GM18519 (cell line): ENCODE results near the gene INSYN2A.

Experiments used
- ATAC-seq: cut with Tn5 transposase; IDR thresholded peaks from one replicate; pipeline ENCODE4 v1.9.1; 2021; ENCODE audit warnings: mild to moderate bottlenecking, moderate library complexity; ENCODE audit not compliant: unreplicated experiment, low FRiP score

INSYN2A gene, protein sequence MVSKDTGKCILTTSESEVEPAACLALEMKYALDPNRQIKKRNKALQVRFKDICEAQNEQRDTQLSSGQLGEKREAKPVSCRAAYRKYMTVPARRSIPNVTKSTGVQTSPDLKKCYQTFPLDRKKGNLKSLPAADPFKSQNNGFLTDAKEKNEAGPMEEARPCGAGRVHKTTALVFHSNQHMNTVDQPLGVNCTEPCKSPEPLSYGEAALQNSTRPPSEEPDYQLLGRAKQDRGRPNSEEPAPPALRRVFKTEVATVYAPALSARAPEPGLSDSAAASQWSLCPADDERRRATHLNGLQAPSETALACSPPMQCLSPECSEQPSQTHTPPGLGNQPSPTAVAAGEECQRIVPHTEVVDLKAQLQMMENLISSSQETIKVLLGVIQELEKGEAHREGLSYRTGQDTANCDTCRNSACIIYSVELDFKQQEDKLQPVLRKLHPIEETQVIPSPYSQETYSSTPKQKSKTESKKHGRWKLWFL

DNA sequence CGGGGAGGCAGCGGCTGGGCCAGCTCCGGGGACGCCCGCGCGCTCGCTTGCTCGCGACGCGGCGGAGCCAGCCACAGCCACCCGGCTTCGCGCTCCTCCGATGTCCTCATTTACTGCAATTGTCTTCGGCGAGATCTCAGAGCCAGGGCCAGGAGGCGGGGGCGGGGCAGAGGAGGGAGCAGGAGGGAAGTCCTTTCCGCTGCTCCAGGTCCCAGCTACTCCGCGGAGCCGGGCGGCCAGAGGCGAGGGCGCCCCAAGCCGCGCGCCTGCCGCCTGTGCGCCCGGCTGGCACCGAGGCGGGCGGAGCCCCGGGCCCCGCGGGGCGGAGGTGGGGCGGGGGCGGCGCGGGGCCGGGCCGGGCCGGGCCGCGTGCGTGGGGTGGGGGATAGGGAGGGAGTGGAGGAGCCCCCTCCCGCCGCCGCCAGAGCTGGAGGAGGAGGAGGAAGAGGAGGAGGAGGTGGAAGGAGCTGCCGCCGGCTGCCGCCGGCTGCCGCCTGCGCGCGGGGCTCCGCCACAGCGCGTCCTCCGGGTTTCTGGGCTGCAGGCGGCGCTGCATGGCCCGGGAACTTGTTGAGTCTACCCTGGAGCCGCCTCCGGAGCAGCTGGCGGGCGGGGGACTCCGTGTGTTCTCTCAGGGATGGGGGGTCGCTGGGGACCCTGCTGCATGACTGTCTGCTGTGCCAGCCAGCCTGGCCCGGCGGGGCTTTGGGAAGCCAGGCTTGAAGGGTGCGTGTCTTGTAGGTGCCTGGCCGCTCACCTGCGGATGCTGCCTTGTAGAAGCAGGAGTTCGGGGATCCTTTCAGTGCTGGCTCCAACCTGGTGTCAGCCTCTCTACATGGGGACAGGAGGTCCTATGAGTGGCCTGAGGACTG lies at the start of gene INSYN2A:
TSS of gene INSYN2A (minus strand) at position 310 of the 872 bp plus-strand sequence. CDS start 20,196 bp downstream, outside the sequence.
- ATAC-seq: no peak

DNA sequence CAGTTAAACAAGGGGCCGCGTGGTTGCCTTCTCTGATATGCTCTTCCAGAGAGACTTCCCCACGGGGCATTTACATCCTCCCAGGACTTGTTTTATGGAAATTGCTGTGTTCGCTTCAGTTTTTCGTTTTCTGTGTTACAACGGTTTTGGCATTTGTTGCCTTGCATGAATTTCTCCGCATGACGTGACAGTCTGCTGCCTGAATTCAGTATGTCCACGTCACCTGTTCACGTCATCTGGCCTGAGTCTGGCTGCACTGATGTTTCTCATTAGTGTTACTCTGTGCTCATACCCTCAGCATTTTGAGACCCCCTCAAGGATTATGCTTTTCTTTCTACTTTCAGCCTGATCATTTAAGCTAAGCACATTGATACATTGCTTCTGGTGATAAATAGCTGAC lies 49.1 kb upstream of the INSYN2A start:
- ATAC-seq: no peak

DNA sequence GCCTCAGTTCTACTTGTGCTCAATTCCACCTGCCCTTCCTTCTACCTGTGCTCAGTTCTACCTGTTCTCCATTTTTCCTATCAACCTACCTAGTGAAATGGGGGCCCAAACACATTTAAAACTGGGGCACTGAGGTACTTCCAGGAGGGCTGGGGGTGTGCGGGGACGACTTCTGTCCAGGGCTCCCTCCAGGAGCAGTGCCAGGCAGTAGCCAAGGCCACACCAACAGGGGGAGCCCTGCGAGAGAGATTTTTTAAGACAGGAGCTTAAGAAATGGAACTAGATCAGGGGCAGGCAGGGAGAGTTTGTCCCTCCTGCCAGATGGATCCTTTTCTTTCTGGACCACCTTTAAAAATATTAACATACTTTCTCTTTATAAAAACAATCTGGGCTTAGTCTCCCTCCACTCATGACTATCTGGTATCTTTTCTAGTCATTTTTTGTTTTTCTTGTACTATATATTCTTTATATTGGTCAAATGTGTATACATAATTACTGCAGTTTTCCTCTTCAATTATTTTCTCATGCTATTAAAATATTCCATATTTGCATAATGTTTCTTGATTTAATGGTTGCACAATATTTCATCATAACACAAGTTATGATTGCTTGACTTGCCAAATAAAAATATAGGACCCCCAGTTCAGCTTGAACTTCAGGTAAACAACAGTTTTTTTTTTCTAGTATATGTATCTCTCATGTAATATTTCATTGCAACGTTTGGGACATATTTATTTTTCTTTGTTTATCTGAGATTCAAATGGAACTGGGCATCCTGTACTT lies 47.3 kb upstream of the INSYN2A start:
- no peak for ATAC-seq

DNA sequence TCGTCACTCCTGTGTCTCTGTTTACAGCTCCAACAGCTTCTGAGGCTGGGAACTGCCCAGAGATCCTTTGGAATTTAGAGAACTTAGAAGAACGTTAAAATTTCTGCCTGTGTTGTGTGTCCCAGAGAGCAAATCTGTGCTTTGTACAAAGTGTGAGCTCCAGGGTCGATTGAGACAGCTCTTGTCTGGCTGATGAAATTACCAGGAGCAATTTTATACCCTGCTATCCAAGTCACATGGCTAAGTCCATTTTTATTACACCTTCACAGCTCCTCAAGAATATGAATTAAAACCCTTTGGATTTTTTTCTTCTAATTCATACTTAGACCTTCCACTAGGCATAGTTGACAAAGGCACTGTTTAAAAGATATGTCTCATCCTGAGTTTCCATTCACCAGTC lies 46.5 kb upstream of the INSYN2A start:
- no peak for ATAC-seq

DNA sequence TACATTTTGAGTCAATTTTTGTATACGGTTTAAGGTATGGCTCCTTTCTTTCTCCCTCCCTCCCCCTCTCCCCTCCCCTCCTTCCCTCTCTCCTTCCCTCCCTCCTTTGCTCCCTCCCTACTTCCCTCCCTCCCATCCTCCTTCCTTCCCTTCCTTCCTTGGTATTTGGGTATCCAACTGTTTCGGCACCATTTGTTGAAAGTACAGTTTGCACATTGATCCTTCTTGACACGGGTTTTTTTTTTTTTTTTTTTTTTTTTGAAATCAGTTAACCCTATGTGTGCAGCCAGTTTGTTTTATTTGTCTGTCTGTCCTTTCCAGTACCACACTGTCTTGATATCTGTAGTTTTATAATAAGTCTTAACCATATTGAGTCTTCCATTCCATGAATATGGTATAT lies 39.9 kb upstream of the INSYN2A start:
- ATAC-seq: no peak

DNA sequence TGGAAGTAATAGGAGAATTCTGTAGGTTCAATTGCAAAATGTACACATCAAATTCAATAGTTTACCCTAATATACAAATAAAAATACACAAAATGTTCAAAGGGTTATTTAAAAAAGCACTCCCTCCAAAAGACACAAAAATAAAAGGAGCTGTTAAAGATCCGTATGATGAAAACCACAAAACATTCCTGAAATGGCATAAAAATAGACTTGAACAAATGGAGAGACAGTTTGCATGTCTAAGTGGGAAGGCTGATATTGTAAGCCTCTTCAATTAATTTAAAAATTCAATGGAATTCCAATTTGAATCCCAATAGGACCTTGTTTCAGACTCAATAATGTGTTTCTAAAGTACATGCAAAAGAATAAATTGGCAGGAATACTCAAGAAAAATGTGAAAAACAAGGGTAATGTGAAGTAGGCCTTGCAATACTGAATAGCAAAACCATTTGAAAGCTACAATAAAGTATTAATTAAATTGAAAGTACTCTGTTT lies 38.0 kb upstream of the INSYN2A start:
- ATAC-seq: no peak

DNA sequence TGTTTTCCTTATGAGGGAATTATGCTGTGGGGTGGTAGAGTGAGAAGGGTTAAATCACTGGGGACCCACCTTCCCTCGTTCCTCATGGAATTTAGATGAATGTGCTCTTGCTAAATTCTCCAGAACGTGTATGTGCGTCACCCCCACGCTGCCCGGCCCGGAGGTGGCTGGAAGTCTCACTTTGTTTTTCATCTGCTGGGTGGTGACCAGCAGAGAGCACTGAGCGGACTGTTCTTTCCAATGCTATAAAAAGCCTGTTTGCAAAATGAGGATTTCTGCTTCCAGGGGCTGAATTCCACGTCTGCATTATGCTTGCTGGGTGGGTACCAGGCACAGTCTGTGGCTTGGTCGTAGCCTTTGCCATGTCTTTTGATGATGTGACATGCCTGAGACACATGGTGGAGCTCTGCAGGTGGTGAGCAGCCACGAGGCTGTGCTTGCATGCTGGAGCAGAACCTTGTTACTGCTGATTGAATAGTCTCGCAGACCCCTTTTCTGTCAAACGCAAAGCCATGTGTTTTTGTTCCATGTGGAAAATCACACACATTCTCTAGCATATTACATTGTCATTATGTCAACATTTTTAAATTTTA lies 31.9 kb upstream of the INSYN2A start:
- no peak for ATAC-seq

DNA sequence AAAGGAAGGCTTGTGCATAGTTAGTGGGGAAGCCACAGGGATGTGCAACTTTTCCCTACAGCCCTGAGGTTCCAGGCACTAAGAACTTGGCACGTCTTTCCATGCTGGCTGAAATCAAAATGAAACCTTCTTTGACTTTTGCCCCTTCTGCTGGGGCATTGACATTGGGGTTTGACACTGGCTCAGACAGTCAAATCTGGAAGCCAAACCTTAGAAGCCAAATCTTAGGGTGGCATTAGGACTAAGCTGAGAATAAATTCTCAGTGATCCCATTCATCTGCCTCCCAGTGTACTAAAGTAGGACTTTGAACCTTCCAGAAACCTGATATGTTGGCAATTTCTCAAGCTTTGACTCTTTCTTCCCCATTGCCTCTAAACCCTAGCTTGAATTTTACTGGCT lies 31.3 kb upstream of the INSYN2A start:
- ATAC-seq: no peak

DNA sequence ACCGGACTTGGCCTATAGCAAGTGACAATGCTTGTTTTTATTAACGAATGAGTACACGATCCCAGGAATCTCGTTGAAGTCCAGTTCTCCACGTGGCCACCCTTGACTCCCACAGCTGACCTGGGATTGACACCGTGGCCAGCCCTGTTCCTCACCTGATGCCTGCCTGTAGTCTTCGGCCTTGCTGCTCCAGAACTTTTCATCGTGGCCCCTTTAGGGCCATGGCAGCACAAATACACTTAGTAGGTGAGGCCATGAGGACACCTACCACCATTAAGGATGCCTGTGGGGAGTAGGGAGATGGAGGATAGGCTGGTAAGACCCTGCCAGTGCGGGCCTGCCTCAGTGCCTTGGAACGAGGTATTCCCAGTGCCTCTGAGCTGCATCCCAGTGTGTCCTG lies 30.6 kb upstream of the INSYN2A start:
- ATAC-seq: no peak

DNA sequence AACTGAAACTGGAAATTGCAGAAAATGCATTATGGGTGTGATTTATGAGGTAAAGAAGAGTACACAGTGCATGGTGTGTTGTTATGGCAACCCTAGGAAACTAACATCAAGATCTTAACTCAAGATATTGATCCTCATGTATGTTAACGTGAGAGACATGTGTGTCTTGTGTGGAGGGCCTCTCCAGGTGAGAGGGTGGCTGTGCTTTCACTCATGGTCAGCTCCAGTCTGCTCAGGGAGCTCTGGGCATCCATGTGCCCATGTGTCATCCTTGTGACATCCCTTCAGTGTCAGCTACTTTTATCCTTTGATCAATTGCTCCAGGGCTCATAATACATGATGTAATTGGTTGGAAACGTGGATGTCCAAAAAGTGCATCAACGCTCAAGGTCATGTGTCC lies 24.9 kb upstream of the INSYN2A start:
- no peak for ATAC-seq

DNA sequence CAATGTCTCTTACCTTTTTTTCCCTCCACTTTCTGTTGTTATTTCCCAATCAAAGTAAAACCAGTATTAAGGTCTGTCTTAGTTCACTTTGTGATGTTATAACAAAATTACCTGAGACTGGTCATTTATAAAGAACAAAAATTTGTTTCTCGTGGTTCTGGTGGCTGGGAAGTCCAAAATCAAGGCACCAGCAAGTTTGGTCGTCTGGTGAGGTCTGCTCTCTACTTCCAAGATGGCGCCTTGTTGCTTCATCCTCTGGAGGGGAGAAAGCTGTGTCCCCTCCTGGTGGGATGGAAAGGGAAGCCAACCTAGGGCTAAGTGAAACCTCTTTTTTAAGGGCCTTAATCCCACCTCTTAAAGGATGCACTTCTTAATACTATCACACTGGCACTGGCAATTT lies 22.3 kb upstream of the INSYN2A start:
- ATAC-seq: no peak

DNA sequence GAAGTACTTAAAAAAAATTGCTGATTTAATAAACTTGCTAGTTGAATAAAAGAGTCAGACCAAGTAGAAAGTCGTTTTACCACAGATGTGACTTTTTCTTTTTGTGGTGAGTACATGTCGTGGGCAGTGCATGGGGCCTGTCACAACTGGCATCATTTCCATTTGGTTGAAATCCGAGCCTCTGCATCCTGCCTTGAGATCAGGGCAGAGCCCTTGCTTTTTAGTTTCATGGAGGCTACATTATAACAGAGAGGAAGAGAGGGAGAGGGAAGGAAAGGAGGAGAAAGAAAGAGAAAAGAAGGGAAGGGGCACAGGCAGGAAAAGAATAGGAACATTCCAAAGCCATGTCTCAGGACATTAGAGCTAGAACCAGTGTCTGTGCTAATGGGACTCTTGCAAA lies 20.4 kb upstream of the INSYN2A start:
- ATAC-seq: no peak

DNA sequence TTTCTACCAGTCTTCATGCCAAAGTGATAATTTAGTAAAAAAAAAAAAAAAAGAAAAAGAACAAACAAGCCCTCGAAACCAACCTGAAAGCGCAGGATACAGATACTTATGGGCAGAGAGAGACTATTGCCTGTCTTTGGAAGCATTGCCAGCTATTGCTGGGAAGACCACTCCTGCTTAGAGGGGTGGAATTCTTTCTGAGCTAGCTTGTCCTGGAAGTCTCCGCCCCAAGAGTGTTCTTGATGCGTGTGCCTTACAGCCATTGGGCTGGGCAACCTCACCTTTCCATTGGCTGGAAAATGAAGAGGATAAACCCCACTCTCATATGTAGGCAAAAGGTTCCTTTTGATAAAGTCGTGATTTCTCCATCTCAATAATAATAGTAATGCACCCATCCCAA lies 19.9 kb upstream of the INSYN2A start:
- no peak for ATAC-seq

DNA sequence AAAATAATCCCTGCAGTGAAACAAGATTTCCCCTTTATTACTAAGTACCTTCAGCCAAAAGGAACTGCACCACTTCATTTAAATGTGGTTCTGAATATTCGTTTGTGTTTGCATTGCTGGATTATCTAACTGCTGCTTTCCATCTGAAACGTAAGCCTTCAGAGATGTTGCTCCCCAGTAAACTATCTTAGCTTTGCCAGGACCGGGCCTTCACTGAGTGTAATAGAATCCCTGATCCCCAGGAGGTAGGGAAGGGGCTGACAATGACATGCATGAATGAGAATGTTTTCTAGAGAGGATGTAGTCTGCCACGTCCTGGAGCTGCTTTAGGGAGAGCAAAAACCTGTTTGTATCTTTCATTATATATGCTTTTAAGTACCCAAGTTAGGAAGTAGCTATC lies 19.5 kb upstream of the INSYN2A start:
- ATAC-seq: no peak

DNA sequence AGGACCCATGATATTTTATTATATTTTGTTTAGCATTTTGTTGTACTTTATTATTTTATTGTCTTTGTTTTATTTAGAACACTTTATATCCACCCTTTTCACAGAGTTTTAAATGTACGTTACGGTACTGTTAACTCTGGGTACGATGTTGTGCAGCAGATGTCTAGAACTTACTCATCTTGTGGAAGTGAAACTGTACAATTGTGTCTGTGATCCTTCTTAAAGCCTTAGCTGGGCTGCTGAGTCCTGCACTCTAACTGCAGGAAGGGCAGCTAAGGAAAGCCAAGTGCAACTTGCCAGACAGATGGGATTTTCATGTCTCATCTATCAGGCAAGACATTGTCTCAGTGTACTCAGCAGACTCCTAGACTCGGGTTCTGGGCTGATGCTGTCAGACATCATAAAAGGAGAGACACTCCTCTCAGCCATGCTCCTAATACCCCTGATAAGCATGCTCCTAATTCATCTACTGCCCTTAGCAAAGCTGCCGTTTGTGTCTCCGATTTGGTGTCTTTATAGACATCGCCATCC lies 14.6 kb upstream of the INSYN2A start:
- ATAC-seq: no peak

DNA sequence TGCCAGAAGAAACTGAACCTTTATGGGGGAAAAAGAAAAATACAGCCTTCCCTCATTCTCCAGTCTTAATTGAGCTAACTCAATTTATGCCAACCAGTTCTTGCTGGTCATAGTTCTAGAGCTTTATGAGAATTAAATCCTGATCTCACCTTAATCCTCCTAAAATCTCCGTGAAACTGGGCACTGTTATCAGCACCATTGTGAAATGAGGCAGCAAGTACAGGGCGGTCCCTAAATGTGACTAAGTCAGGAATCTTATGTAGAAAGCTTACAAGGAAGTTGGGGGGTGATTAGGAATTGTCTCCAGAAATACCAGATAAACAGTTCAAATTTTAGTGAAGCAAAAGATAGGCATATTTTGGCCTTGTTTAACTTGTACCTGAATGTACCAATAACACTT lies 10.7 kb upstream of the INSYN2A start:
- ATAC-seq: no peak

DNA sequence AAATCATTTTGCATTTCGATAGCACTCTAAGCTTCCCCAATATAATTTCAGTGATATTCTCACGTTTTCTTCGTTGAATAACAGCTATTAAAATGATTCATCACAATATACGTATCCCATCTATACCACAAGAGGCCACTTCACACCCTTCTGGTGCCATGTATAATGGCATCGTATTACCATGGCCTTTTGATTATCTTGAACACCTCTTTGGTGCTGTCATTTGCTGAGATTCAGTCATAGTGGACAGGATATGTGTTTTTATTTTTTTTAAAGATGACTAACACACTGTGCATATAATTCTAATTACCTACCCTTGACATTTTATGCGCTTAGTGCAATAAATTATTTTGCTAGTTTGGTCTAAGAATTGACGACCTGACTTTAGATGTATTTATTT lies 6.7 kb upstream of the INSYN2A start:
- no peak for ATAC-seq

DNA sequence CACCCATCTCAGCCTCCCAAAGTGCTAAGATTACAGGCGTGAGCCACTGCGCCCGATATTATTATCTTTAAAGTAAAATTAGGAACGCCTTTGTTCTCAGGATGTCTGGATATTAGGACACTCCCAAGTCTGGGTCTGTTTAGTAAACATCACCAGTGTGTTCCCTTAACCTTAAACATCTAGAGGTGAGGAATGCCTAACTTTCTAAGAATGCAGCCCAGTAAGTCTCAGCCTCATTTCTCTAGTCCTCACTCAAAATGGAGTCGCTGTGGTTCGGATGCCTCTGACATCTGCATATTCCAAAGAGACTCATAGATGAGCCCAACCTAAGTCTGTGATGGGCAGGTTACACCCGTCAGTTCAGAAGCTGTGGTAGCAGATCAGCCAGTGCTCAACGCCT lies 4.3 kb upstream of the INSYN2A start:
- ATAC-seq: no peak

DNA sequence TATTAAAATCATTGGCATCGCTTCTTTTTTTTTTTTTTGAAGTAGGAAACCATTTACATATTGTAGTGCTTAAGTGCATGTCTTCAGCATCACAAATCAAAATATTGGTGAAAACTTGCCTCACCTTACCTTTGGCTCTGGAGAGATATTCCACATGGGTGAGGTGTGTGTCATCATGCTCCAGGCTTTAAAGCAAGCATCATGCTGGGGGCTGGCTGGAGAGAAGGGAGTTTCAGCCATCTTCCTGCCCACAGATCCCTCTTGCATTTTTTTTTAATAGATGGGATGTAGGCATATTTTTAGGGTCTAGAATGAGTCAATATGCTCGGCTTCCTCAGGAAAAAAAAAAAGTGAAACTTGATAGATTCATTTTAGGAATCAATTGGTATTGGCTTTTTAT lies 2.3 kb upstream of the INSYN2A start:
- ATAC-seq: no peak

DNA sequence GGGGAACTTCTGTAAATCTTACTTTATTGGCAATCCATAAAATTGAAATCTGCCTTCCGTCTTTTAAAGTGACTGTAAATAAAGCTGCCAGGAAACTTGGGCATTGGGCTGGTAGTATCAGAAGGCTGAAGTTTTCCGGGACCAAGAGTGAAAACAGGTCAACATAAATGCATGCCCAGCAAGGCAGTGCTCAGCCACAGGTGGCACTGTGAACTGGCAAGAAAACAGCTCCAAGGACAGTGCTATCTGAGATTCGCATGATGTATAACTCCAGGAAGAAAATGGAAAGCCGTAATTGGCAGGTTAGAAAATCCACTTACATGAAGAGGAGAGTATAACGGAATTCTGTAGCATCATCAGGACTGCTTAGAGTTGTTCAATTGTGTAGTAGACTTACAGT lies 1.9 kb upstream of the INSYN2A start:
- ATAC-seq: no peak
